HepG2 (cell line): ENCODE measurements around the gene DUS1L. TPM values are rescaled to one million over a fixed set of nuclear protein-coding genes. Genes with fewer than 3 reads are reported as not detected.

Experiments used
- ATF1 ChIP-seq: IDR thresholded peaks from 2 replicates; pipeline ENCODE4 v1.6.1; 2016; ENCODE audit warnings: mild to moderate bottlenecking, control low read depth
- FLYWCH1 ChIP-seq: sonication (generic); formaldehyde crosslinking; IDR thresholded peaks from 2 replicates; pipeline ENCODE4 v1.8.1; 2023; ENCODE audit warnings: mild to moderate bottlenecking, missing genetic modification reagents
- HOXA3 ChIP-seq: sonication (generic); formaldehyde crosslinking; IDR thresholded peaks from 2 replicates; pipeline ENCODE4 v1.5.0; 2020; ENCODE audit warnings: missing genetic modification reagents
- MYC ChIP-seq: sonication (generic); formaldehyde crosslinking; IDR thresholded peaks from 2 replicates; pipeline ENCODE4 v1.9.0; 2021; ENCODE audit warnings: missing genetic modification reagents, borderline replicate concordance
- NKX3-1 ChIP-seq: sonication (generic); formaldehyde crosslinking; IDR thresholded peaks from 2 replicates; pipeline ENCODE4 v1.5.0; 2020; ENCODE audit warnings: missing genetic modification reagents
- PCBP2 ChIP-seq: fragments of 200-400 bp; formaldehyde crosslinking; optimal IDR thresholded peaks from 2 replicates; pipeline ENCODE3; 2018; ENCODE audit warnings: low read length, low read depth; ENCODE audit not compliant: poor library complexity, severe bottlenecking
- SP4 ChIP-seq: sonication (generic); formaldehyde crosslinking; IDR thresholded peaks from 2 replicates; pipeline ENCODE4 v1.8.1; 2023; ENCODE audit warnings: mild to moderate bottlenecking, missing genetic modification reagents
- ZBTB34 ChIP-seq: sonication (generic); formaldehyde crosslinking; IDR thresholded peaks from 2 replicates; pipeline ENCODE4 v1.8.0; 2022; ENCODE audit warnings: mild to moderate bottlenecking, missing genetic modification reagents
- ZMYM3 ChIP-seq: sonication (generic); formaldehyde crosslinking; IDR thresholded peaks from 2 replicates; pipeline ENCODE4 v1.5.1; 2020; ENCODE audit warnings: mild to moderate bottlenecking, missing genetic modification reagents
- ZNF160 ChIP-seq: sonication (generic); formaldehyde crosslinking; IDR thresholded peaks from 2 replicates; pipeline ENCODE4 v1.8.0; 2022; ENCODE audit warnings: mild to moderate bottlenecking, inconsistent platforms, missing genetic modification reagents
- ZNF207 ChIP-seq: fragments of 450-650 bp; IDR thresholded peaks from 2 replicates; pipeline ENCODE4 v1.6.1; 2016; ENCODE audit warnings: antibody characterized with exemption, borderline replicate concordance
- ZNF558 ChIP-seq: sonication (generic); formaldehyde crosslinking; IDR thresholded peaks from 2 replicates; pipeline ENCODE4 v1.9.0; 2022; ENCODE audit warnings: mild to moderate bottlenecking, missing genetic modification reagents, borderline replicate concordance
- ZNF562 ChIP-seq: sonication (generic); formaldehyde crosslinking; IDR thresholded peaks from 2 replicates; pipeline ENCODE4 v1.8.0; 2022; ENCODE audit warnings: missing genetic modification reagents, borderline replicate concordance
- ZNF563 ChIP-seq: sonication (generic); formaldehyde crosslinking; IDR thresholded peaks from 2 replicates; pipeline ENCODE4 v1.8.0; 2022; ENCODE audit warnings: mild to moderate bottlenecking, moderate library complexity, missing genetic modification reagents
- ZNF660 ChIP-seq: sonication (generic); formaldehyde crosslinking; IDR thresholded peaks from 2 replicates; pipeline ENCODE4 v1.5.1; 2020; ENCODE audit warnings: mild to moderate bottlenecking, low read depth, missing genetic modification reagents, borderline replicate concordance
- ZNF670 ChIP-seq: sonication (generic); formaldehyde crosslinking; IDR thresholded peaks from 2 replicates; pipeline ENCODE4 v1.8.0; 2022; ENCODE audit warnings: mild to moderate bottlenecking, missing genetic modification reagents, borderline replicate concordance
- polyA plus RNA-seq, 8 experiments: library from polyadenylated mRNA; depleted of rRNA in 3 of 8; stranded (reverse) in 7 of 8; unstranded in 1 of 8; fragments of >200 nt; fragmentation: Illumina TruSeq in 4 of 8; extraction: Trizol in 4 of 8; gene quantifications; 2 replicates each; pipeline versions ENCODE4 v1.2.1 to v1.2.3, GENCODE V29; 2011 to 2016; ENCODE audit warnings: low read depth in 4 of 8, missing spikeins in 1 of 8, mixed read lengths in 1 of 8; ENCODE audit not compliant: insufficient read depth in 1 of 8
- total RNA-seq, 5 experiments: library from RNA; depleted of rRNA; stranded (reverse); fragments of >200 nt; fragmentation: Illumina TruSeq; extraction: Trizol; gene quantifications; 2 replicates each; pipeline ENCODE4 v1.2.3, GENCODE V29; 2016; ENCODE audit warnings: low read depth in 1 of 5
- TF ChIP-seq, protein P1 (sequence below): sonication (generic); formaldehyde crosslinking; IDR thresholded peaks from 2 replicates; pipeline ENCODE4 v1.8.1; 2023; ENCODE audit warnings: mild to moderate bottlenecking, missing genetic modification reagents
- TF ChIP-seq, protein P2 (sequence below): sonication (generic); formaldehyde crosslinking; IDR thresholded peaks from 2 replicates; pipeline ENCODE4 v1.4.0; 2020; ENCODE audit warnings: missing genetic modification reagents, borderline replicate concordance
- TF ChIP-seq, protein P3 (sequence below): sonication (generic); formaldehyde crosslinking; conservative IDR thresholded peaks from 2 replicates; pipeline ENCODE4 v1.5.0; 2020; ENCODE audit warnings: missing genetic modification reagents
- TF ChIP-seq, protein P4 (sequence below): sonication (generic); formaldehyde crosslinking; IDR thresholded peaks from 2 replicates; pipeline ENCODE4 v1.8.0; 2022; ENCODE audit warnings: missing genetic modification reagents, low read depth, mild to moderate bottlenecking, borderline replicate concordance

Gene DUS1L
- total and polyA plus RNA-seq, 2 of the 13 experiments (the other 11 are each of a cell fraction or from before 2014, with no cell fraction given): 81.0 to 109 TPM

DNA sequence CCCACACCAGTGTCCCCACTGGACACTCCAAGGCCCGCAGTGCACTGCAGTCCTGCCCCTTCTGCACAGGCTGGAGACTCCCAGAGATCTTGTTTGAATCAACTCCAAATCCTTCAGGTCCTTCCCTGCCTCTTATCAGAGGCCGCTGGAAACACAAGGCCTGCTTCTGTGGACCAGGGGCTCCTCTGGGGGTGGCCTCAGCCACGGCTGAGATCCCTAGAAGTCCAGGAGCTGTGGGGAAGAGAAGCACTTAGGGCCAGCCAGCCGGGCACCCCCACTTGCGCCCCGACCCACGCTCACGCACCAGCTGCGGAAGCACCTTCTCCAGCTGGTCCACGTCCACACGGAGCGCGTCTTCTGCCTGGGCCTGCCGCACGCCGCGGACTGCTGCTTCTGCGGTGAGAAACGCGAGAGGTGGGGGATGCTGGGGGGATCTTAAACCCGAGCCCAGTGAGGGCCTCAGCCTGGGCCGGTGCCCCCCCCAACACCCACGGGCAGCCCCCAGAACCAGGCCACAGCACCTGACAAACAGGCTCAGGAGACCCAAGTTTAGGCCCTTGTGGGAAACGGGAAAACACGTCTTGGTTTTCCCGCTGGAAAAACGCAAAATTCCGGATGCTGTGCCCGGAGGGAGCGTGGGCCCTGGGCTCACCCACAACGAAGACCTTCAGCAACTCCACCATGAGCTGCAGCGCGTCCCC, 46.5 kb downstream of the DUS1L start (continued):
- TF ChIP-seq, protein P1, sequence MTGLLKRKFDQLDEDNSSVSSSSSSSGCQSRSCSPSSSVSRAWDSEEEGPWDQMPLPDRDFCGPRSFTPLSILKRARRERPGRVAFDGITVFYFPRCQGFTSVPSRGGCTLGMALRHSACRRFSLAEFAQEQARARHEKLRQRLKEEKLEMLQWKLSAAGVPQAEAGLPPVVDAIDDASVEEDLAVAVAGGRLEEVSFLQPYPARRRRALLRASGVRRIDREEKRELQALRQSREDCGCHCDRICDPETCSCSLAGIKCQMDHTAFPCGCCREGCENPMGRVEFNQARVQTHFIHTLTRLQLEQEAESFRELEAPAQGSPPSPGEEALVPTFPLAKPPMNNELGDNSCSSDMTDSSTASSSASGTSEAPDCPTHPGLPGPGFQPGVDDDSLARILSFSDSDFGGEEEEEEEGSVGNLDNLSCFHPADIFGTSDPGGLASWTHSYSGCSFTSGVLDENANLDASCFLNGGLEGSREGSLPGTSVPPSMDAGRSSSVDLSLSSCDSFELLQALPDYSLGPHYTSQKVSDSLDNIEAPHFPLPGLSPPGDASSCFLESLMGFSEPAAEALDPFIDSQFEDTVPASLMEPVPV (CRISPR knock-in tag): peak; percentile 38; the same call in 1 of the 2 replicates
- TF ChIP-seq ZNF207: no peak
- TF ChIP-seq NKX3-1: no peak
- TF ChIP-seq, protein P2, sequence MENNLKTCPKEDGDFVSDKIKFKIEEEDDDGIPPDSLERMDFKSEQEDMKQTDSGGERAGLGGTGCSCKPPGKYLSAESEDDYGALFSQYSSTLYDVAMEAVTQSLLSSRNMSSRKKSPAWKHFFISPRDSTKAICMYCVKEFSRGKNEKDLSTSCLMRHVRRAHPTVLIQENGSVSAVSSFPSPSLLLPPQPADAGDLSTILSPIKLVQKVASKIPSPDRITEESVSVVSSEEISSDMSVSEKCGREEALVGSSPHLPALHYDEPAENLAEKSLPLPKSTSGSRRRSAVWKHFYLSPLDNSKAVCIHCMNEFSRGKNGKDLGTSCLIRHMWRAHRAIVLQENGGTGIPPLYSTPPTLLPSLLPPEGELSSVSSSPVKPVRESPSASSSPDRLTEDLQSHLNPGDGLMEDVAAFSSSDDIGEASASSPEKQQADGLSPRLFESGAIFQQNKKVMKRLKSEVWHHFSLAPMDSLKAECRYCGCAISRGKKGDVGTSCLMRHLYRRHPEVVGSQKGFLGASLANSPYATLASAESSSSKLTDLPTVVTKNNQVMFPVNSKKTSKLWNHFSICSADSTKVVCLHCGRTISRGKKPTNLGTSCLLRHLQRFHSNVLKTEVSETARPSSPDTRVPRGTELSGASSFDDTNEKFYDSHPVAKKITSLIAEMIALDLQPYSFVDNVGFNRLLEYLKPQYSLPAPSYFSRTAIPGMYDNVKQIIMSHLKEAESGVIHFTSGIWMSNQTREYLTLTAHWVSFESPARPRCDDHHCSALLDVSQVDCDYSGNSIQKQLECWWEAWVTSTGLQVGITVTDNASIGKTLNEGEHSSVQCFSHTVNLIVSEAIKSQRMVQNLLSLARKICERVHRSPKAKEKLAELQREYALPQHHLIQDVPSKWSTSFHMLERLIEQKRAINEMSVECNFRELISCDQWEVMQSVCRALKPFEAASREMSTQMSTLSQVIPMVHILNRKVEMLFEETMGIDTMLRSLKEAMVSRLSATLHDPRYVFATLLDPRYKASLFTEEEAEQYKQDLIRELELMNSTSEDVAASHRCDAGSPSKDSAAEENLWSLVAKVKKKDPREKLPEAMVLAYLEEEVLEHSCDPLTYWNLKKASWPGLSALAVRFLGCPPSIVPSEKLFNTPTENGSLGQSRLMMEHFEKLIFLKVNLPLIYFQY: no peak
- TF ChIP-seq ZNF558: no peak
- no peak for TF ChIP-seq ATF1 (CRISPR knock-in tag)
- TF ChIP-seq ZMYM3 (CRISPR knock-in tag): no peak
- TF ChIP-seq HOXA3 (CRISPR knock-in tag): peak; percentile 59; the same call in 1 of the 2 replicates
- TF ChIP-seq ZNF160 (CRISPR knock-in tag): 0 out of 2 replicates have a peak, but pooled peaks have one; percentile 26
- TF ChIP-seq ZNF562 (CRISPR knock-in tag): no peak
- no peak for TF ChIP-seq PCBP2
- TF ChIP-seq, protein P3, sequence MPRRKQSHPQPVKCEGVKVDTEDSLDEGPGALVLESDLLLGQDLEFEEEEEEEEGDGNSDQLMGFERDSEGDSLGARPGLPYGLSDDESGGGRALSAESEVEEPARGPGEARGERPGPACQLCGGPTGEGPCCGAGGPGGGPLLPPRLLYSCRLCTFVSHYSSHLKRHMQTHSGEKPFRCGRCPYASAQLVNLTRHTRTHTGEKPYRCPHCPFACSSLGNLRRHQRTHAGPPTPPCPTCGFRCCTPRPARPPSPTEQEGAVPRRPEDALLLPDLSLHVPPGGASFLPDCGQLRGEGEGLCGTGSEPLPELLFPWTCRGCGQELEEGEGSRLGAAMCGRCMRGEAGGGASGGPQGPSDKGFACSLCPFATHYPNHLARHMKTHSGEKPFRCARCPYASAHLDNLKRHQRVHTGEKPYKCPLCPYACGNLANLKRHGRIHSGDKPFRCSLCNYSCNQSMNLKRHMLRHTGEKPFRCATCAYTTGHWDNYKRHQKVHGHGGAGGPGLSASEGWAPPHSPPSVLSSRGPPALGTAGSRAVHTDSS (CRISPR knock-in tag): no peak
- no peak for TF ChIP-seq ZNF670 (CRISPR knock-in tag)
- TF ChIP-seq ZBTB34 (CRISPR knock-in tag): no peak
- TF ChIP-seq ZNF660 (CRISPR knock-in tag): 0 out of 2 replicates have a peak, but pooled peaks have one; percentile 27
- 0 out of 2 replicates have a peak, but pooled peaks have one; percentile 8 for TF ChIP-seq MYC (CRISPR knock-in tag)
- TF ChIP-seq ZNF563 (CRISPR knock-in tag): 0 out of 2 replicates have a peak, but pooled peaks have one; percentile 7
- no peak for TF ChIP-seq FLYWCH1 (CRISPR knock-in tag)
- no peak for TF ChIP-seq SP4 (CRISPR knock-in tag)
- TF ChIP-seq, protein P4, sequence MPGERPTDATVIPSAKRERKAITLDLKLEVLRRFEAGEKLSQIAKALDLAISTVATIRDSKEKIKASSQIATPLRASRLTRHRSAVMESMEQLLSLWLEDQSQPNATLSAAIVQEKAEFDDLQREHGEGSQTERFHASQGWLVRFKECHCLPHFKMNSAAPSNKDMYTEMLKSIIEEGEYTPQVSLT (CRISPR knock-in tag): no peak
